Measurements from ENCODE around the gene PFKFB4.
"Not testable (repeated sequence)": the region's sequence is repeated elsewhere in the genome, so short reads cannot be mapped to it uniquely, and the experiment has no call there.

The PFKFB4 gene

DNA sequence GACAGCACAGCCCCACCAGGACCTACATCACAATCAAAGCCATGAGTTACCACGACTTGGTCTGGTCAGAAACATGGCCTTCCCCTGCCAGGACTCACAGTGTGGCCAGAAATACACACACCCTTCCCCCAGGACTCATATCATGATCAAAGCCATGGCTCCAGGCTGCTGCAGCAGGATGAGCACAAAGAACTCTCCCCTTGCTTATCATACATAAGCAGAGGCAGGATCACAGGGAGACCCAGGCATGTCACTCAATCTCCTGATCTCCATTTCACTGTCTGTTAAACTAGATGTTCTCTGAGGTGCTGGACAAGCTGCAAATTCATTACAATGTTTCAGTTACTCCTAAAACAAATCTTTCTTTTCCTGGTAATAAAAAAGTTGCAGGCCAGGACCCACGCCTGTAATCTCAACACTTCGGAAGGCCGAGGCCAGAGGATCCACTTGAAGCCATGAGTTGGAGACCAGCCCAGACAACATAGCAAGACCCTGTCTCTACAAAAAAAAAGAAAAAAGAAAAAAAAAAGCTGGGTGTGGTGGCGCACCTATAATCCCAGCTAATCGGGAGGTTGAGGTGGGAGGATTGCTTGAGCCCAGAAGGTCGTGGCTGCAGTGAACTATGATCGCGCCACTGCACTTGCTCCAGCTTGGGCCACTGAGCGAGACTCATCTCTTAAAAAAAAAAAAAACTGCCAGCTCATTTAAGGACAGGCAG is 1.2 kb downstream of the PFKFB4 start:
- H3K36me3 Mint-ChIP-seq (ENCODE audit: low read depth): no peaks in the 10 kb centered on the region

DNA sequence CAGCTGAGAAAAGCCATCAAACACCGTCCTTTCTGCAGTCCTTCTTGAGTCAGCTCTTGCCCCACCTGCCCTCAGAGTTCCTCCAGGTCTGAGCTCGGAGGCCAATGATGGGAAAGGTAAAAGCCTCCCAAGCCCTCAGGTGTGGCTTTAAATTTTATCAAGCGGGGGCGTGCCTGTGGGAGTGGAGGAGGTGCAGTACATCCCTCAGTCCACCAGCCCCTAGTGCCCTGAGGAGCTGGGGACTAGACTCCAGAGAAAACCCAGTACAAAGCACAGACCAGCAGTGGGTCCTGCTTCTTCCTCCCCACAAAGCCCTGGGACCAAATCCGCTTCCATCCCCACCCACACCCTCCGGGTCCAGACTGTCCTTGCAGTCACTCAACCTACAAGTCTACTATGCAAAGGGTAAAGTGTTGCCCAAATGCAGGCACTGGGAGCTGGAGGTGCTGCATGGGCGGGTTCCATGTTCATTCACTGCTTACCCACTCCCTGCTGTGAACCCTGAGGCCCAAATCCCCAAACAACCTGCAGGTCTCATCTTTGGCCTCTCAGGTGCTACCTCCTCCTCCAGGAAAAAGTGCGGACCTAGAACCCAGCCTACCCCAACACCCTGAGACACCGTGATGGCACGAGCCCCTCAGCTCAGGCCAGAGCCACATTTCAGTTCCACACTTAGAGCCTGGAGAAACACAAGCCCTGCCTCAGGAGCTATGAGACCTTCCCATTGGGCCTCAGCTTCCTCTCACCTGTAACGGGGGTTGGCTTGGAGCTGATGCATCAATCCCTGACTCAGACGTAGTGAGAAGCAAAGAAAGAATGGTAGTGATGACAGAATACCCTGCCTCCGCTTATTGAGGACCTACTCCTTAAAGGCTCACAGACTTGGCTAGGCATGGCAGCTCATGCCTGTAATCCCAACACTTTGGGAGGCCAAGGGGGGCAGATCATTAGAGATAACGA is 2.4 kb downstream of the PFKFB4 start:
- Mint-ChIP-seq H3K27ac (no peak overlapping the region), H3K36me3 (ENCODE audit: low read depth) (no peaks in the 10 kb centered on the region), H3K27me3 (no peaks in the 10 kb centered on the region), H3K4me1 (ENCODE audit: low read depth) (peaks cover 27% of the 10 kb centered on the region), H3K4me3 (no peak overlapping the region), H3K9me3 (no peaks in the 10 kb centered on the region)

More for the DNA sequence above, 1.2 kb downstream of the PFKFB4 start:
- Mint-ChIP-seq H3K27me3 (no peaks in the 10 kb centered on the region), H3K4me3 (peak overlapping the region; percentile 87), H3K27ac (peak overlapping the region; percentile 53), H3K9me3 (no peaks in the 10 kb centered on the region), H3K4me1 (ENCODE audit: low read depth) (peaks cover 30% of the 10 kb centered on the region)

DNA sequence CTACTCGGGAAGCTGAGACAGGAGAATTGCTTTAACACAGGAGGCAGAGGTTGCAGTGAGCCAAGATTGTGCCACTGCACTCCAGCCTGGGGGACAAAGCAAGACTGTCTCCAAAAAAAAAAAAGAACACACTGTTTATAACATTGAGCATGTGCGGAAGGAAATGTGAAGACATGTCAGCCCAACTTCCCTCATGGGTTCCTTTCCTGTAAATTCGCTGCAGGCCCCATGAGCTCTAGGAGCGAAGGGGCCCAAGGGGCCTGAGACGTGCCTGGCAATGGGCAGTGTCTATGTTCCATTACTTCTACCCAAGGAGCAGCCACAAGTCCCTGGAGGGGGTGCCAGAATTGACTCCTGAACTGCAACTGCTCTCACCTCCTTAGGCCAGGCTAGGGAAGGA is 3.2 kb downstream of the PFKFB4 start:
- Mint-ChIP-seq H3K27ac (no peak overlapping the region), H3K9me3 (no peaks in the 10 kb centered on the region), H3K36me3 (ENCODE audit: low read depth) (no peaks in the 10 kb centered on the region), H3K27me3 (no peaks in the 10 kb centered on the region), H3K4me1 (ENCODE audit: low read depth) (peaks cover 23% of the 10 kb centered on the region), H3K4me3 (no peak overlapping the region)

DNA sequence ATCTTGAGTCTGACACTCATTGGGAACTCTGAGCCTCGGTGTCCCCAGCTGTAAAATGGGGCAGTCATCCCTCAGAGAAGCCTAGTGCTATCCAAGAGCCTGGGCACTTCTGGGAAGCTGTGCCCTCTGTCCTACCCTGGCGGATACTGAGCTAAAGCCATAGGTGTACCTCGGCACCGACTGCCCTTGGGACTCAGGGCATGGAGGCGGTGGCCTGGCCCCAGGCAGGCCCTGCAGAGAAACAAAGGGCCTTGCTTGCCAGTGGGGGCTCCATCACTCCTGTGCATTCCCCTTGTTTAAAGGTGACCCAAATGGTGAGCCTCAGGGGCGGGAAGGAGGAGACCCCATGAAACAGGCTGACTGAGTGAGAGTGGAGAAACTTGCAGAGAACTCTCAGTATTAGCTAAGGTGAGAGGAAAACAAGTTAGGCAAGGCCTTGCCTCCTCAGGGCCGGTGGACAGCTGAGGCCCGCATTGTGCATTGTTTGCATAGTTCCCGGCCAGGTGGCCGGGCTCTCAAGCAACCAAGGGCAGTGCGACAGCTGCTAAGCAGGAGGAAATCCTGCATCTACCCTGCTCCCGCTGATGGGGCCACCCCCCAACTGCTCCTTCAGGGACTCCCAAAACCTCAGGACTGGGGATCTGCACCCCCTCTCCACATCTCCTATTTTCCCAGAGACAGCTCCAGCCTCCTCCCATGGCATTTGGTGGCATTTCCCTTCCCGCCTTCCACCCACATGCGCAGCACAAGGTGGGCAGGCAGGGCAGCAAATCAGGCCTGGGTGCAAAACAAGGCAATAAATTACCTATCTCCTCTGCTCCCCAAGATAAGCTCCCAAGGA is 4.3 kb downstream of the PFKFB4 start:
- H3K36me3 Mint-ChIP-seq (ENCODE audit: low read depth): peaks cover 3% of the 10 kb centered on the region
- H3K4me1 Mint-ChIP-seq (ENCODE audit: low read depth): peaks cover 16% of the 10 kb centered on the region
- no peak overlapping the region for H3K27ac Mint-ChIP-seq
- no peak overlapping the region for H3K4me3 Mint-ChIP-seq
- H3K9me3 Mint-ChIP-seq: no peaks in the 10 kb centered on the region
- no peaks in the 10 kb centered on the region for H3K27me3 Mint-ChIP-seq

DNA sequence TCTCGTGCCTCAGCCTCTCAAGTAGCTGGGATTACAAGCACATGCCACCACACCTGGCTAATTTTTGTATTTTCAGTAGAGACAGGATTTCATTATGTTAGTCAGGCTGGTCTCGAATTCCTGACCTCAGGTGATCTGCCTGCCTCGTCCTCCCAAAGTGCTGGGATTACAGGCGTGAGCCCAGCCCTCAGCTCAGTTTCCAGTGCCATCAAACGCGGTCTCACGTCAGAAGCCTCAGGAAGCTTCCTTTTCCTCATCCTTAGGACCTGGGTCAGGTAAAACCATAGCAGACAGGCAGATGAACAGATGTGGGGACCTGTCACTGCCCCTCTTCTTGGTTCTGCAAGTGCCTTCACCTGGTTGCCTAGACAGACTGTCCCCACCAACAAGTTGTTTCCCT is 5.0 kb downstream of the PFKFB4 start:
- H3K36me3 Mint-ChIP-seq (ENCODE audit: low read depth); H3K27me3 Mint-ChIP-seq; H3K27ac Mint-ChIP-seq; H3K9me3 Mint-ChIP-seq; H3K4me3 Mint-ChIP-seq: not testable (repeated sequence)
- peaks cover 12% of the 10 kb centered on the region for H3K4me1 Mint-ChIP-seq (ENCODE audit: low read depth)

DNA sequence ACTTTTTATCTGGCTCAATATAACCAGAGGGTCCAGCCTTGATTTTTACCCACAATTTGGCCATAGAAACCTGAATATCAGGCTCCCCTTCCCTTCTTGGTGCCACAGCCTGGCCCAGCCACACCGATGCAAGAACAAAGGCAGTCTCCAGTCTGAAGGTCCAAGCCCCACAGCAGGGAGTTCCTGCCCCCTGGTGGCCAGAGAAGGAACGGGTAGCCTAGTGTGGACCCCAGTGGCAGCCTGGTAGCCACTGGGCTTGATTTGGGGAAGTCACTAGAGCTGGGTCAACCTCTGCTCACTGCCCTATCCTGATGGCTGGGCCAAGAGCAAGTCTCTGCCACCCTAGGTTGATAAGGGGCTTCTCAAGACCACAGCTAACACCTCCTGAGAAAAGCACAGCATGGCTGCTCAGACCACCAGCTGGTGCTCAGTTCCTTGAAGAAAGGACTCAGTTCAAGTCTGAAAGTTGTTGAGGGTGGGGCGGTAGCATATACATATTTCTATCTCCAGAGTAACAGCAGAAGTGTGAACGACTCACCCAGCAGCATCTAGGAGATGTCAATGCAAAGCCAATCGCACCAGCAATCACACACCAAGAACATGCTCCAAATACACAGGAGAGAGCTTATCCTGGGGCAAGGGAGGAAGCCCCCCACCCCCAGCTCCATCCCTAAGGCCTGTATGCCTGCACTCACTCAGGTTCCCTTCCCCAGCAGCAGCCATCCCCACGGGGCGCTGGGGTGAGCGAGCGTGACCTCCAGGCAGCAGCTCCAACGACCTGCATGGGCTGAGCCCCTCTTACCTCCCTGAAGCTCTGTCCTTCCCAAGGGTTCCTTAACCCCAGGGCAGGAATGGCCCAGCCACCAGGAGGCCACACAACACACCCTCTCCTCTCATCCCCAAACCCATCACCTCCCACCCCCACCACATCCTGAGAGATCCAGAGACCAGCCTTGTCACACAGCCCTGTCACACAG is 7.6 kb downstream of the PFKFB4 start:
- Mint-ChIP-seq H3K9me3 (no peaks in the 10 kb centered on the region), H3K36me3 (ENCODE audit: low read depth) (peaks cover 10% of the 10 kb centered on the region), H3K27ac (no peak overlapping the region), H3K27me3 (no peaks in the 10 kb centered on the region), H3K4me3 (no peak overlapping the region), H3K4me1 (ENCODE audit: low read depth) (no peaks in the 10 kb centered on the region)

DNA sequence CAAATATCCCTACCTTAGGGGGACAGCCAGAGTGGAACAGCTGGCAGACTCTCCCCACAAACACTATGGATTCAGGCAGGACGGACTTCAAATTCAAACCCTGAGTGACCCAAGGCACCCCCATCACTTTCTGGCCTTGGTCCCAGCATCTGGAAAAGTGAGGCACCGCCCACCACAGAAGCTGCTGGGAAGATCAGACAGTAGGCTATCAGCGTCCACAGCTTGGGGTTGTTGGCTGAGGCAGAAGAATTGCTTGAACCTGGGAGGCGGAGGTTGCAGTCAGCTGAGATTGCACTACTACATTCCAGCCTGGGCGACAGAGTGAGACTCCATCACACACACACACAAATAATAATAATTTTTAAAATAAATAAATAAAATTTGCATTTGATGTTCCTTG is 8.5 kb downstream of the PFKFB4 start:
- peaks cover 14% of the 10 kb centered on the region for H3K36me3 Mint-ChIP-seq (ENCODE audit: low read depth)
- no peaks in the 10 kb centered on the region for H3K27me3 Mint-ChIP-seq

DNA sequence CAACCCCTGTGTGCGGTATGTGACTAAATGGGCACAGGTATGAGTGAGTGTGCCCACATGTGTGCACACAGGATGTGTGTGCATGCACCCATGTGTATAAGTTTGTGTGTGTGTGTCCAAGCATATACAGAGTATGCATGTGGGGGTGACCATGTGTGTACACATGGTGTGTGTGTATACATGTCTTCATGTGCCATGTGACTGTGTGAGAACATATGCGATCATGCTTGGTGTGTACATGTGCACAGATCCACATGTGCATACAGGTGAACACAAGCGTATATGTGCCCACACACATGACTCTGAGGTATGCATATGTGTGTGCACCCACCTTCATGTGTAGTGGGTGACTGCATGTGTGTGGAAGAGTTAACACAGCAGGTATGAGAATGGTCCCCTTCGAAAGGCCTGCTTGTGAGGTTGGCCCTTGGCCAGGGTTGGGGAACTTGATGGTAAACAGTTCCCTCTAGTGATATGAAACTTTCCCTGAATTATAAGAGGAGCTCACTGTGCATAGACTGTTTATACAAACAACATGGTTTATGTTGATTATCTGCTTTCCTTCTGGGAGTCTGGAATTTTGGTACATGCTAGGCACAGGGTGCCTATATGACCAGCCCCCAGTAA is 10.3 kb downstream of the PFKFB4 start:
- Mint-ChIP-seq H3K9me3 (no peaks in the 10 kb centered on the region), H3K27me3 (no peaks in the 10 kb centered on the region), H3K36me3 (ENCODE audit: low read depth) (peaks cover 21% of the 10 kb centered on the region), H3K27ac (no peak overlapping the region), H3K4me1 (ENCODE audit: low read depth) (no peaks in the 10 kb centered on the region), H3K4me3 (no peak overlapping the region)

More for the DNA sequence above, 8.5 kb downstream of the PFKFB4 start:
- Mint-ChIP-seq H3K27ac (no peak overlapping the region), H3K9me3 (no peaks in the 10 kb centered on the region), H3K4me3 (no peak overlapping the region), H3K4me1 (ENCODE audit: low read depth) (no peaks in the 10 kb centered on the region)

DNA sequence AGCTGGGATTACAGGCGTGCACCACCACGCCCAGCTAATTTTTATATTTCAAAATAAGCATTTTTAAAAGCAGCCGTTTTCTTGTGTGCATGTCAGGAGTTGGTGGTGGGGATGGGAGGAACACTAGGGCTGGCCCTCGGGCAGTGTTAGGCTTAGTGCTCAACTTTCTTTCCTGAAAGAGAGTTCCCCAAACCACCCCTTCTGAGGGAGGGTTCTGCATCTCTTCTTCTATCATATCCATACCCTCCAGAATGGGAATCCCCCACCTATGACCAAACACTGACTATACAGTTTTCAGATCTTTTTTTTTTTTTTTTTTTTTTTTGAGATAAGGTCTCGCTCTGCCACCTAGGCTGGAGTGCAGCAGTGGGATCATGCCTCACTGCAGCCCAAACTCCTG is 12.5 kb downstream of the PFKFB4 start:
- H3K9me3 Mint-ChIP-seq: no peaks in the 10 kb centered on the region
- no peak overlapping the region for H3K4me3 Mint-ChIP-seq
- H3K27me3 Mint-ChIP-seq: no peaks in the 10 kb centered on the region
- peaks cover 21% of the 10 kb centered on the region for H3K36me3 Mint-ChIP-seq (ENCODE audit: low read depth)
- no peak overlapping the region for H3K27ac Mint-ChIP-seq
- no peaks in the 10 kb centered on the region for H3K4me1 Mint-ChIP-seq (ENCODE audit: low read depth)

DNA sequence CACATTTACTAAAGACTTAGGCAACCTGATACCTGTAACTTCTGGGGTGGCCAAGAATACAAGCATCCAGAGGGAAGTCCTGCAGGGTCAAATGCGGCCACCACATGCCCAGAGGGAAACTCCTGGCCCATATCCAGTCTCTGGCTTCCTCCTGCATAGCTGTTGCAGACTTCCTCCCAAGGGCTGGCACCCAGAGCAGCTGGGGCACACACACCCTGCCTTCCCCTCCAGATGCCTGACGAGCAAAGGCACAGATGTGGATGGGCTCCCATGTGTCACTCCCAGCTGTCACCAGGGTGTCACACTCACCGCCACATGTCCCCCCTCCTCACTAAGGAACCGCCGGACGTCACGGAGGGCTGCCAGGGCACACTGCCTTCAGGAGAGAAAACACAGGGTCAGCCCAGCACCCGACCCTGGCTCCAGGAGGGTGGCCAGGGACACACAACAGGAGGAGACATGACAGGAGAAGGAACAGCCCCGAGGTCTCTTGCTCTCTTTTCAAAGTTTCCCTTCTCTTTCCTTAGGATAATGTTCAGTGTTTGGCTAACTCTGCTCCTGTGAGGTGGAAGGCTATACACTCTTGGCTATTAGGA is 13.2 kb downstream of the PFKFB4 start:
- Mint-ChIP-seq H3K4me1 (ENCODE audit: low read depth) (no peaks in the 10 kb centered on the region), H3K27ac (no peak overlapping the region), H3K9me3 (no peaks in the 10 kb centered on the region), H3K4me3 (no peak overlapping the region), H3K36me3 (ENCODE audit: low read depth) (peaks cover 21% of the 10 kb centered on the region), H3K27me3 (no peaks in the 10 kb centered on the region)

DNA sequence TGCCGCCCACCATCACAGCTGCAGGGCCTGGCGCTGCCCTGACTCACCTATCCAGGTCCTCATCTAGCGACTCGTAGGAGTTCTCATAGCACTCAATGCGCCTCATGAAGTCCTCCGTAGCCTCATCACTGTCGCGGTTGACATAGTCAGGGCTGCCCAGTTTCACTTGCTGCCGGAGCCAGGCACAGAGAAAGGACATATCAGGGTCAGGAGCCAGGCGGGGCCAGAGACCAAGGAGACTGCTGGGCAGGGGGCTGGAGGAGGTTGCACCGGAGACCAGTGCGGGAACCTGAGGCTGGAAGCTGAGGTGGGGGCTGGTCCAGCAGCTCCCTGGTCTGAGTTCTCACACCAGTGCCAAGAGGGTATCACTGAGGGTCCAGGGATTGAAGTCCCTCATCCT is 18.2 kb downstream of the PFKFB4 start:
- Mint-ChIP-seq H3K4me3 (no peak overlapping the region), H3K27me3 (no peaks in the 10 kb centered on the region), H3K27ac (no peak overlapping the region), H3K4me1 (ENCODE audit: low read depth) (no peaks in the 10 kb centered on the region), H3K9me3 (no peaks in the 10 kb centered on the region), H3K36me3 (ENCODE audit: low read depth) (peaks cover 22% of the 10 kb centered on the region)

DNA sequence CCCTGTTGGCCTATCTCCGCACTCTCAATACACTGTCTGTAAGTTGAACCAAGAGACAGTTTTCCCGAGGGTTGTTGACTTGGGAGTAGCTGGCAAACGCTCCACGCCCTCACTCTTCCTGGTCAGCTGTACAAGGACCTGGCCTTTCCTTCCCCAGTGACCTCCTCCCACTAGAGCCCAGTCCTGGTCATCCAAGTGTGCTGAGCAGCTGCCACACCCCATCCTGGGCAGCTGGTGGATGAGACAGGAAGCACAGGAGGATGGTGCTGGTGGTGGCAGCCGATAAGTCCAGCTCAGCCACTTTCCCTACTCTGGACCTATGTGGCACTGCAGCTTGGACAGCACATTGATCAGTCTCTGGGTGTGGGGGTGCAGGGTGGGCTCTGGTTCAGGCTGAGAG is 19.8 kb downstream of the PFKFB4 start:
- H3K4me1 Mint-ChIP-seq (ENCODE audit: low read depth): no peaks in the 10 kb centered on the region
- no peak overlapping the region for H3K27ac Mint-ChIP-seq
- no peaks in the 10 kb centered on the region for H3K9me3 Mint-ChIP-seq
- H3K27me3 Mint-ChIP-seq: no peaks in the 10 kb centered on the region
- H3K36me3 Mint-ChIP-seq (ENCODE audit: low read depth): peaks cover 14% of the 10 kb centered on the region
- H3K4me3 Mint-ChIP-seq: no peak overlapping the region

DNA sequence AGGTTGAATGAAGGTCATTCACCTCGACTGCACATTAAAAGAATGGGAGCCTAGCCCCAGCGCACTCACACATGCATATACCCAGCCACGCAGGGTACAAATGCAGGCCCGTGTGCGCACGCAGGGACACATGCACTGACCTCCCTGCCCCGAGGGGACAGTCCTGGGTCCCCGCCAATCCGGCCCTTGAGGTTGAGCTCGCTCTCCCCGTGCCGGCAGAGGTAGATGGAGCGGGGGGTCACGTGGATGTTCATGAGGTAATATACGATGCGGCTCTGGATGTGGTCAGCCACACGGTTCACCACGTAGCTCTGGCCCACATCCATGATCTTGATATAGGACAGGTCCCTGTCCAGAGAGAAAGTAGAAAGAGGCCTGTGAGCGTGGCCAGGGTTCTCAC is 20.5 kb downstream of the PFKFB4 start:
- Mint-ChIP-seq H3K4me3 (no peak overlapping the region), H3K9me3 (no peaks in the 10 kb centered on the region), H3K36me3 (ENCODE audit: low read depth) (peaks cover 14% of the 10 kb centered on the region), H3K4me1 (ENCODE audit: low read depth) (no peaks in the 10 kb centered on the region), H3K27ac (no peak overlapping the region), H3K27me3 (no peaks in the 10 kb centered on the region)
